ENCODE results near the gene PI4KB.
"Not testable (repeated sequence)": the region's sequence is repeated elsewhere in the genome, so short reads cannot be mapped to it uniquely, and the experiment has no call there.

Gene PI4KB

DNA sequence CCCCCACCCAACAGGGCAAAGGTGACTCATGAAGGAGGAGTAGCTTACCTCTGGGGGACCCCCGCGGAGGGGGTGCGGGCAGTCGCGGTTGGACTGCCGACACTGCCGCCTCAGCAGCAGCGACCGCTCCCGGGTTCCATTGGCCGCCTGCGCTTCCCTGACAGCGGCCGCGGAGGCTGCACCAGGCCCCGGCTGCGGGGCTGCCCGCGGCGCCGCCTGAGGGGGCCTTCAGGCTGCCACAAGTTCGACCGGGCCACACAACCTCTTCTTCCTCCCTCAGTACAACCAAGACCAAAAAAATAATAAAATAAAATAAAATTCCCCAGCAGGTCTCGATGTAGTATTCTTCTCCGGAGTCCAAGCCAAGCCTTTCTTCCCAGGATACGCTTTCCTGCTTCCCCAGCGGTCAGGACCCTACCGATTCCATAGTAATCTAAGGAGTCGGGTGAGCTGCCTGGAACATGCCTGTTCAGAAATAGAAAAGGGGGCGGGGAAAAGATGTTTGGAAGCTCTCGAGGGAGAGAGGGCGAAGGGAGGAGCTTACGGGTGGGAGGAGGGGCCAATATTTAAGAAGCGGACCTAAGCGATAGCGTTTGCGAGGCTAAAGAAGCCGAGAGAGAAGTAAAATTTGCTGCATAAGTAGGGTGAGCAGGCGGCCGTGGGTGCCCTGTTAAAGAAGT lies at the start of gene PI4KB:
TSS of gene PI4KB (minus strand) at position 194 of the 680 bp plus-strand sequence. CDS start 10,935 bp downstream, outside the sequence.
- DNase-seq (ENCODE audit: low read depth) = peak; percentile 96

- DNase-seq (ENCODE audit: low read depth) = no peak
Observed at GRCh38 chr1:151373196-151373595, 46.0 kb upstream of the PI4KB start.

- peak; percentile 57 for DNase-seq (ENCODE audit: low read depth)
Observed at GRCh38 chr1:151372058-151372934, 45.1 kb upstream of the PI4KB start, which contains the start of gene SELENBP1. SELENBP1 (minus strand) TSS chr1:151372705; CDS start chr1:151372641, 64 bp downstream.

- DNase-seq (ENCODE audit: low read depth) = peak; percentile 25
Observed at GRCh38 chr1:151371370-151372057, 44.3 kb upstream of the PI4KB start.

- no peak for DNase-seq (ENCODE audit: low read depth)
Observed at GRCh38 chr1:151370211-151370911, 43.1 kb upstream of the PI4KB start.

GRCh38 chr1:151369621-151370048 lies 42.4 kb upstream of the PI4KB start:
- no peak for DNase-seq (ENCODE audit: low read depth)

DNA sequence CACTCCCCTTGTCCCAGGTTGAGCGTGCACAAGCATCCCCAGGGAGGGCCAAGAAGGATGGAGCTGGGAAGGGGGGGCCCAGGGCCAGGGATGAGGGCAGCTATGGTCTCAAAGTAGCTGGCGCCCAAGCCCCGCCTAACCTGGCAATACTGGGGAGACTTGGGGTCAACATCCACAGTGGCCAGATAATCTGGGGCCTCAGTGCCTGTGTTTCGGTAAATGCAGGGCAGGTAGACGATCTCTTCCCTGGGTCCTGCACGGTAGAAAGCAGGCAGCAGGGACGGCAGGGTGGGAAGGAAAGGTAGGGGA lies 42.0 kb upstream of the PI4KB start:
- no peak for DNase-seq (ENCODE audit: low read depth)

- DNase-seq (ENCODE audit: low read depth) = no peak
Observed at GRCh38 chr1:151368393-151369301, 41.4 kb upstream of the PI4KB start.

DNA sequence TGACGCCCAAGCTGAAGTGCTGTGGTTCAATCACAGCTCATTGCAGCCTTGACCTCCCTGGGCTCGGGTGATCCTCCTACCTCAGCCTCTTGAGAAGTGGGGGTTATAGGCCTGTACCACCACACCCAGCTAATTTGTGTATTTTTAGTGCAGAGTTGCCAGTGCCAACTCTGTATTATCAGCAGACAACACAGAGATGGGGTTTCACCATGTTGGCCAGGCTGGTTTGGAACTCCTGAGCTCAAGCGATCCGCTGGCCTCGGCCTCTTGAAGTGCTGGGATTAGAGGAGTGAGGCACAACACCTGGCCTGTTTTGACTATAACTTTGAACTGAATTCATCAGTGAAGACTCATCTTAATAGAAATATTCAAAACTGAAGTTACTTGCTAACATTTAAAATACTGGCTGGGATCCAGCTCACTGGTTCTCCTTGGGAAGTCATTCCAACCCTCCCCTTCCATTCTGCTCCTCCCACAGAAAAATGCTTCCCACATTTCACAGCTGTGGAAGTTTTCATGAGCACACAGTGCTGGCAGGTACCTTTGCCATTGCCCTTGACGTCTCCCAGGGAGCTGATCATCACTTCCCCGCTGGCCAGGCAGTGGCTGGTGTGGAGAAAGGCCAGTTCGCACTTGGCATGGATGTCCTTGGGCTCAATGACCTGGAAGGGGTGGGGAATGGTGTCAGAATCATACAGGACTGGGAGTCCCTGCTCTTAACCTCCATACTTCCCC lies 40.6 kb upstream of the PI4KB start:
- no peak for DNase-seq (ENCODE audit: low read depth)

- DNase-seq (ENCODE audit: low read depth) = no peak
Observed at GRCh38 chr1:151364996-151365395, 37.8 kb upstream of the PI4KB start.

GRCh38 chr1:151362308-151363155 lies 35.3 kb upstream of the PI4KB start:
- no peak for DNase-seq (ENCODE audit: low read depth)

DNA sequence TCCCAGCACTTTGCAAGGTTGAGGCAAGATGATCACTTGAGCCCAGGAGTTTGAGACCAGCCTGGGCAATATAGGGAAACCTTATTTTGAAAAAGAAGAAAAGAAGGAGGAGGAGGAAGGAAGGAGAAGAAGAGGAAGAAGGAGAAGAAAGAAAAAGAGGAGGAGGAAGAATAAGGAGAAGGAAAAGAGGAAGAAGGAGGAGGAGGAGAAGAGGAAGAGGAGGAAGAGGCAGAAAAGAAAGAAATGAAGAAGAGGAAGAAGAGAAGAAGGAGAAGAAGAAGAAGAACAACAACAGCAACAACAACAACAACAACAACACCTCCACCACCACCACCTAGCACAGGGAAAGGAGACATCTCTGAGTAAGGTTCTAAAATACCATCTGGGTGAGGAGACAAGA lies 34.7 kb upstream of the PI4KB start:
- DNase-seq (ENCODE audit: low read depth) = no peak

- no peak for DNase-seq (ENCODE audit: low read depth)
Observed at GRCh38 chr1:151356696-151357095, 29.5 kb upstream of the PI4KB start.

GRCh38 chr1:151352021-151352718 lies 25.0 kb upstream of the PI4KB start:
- no peak for DNase-seq (ENCODE audit: low read depth)

DNA sequence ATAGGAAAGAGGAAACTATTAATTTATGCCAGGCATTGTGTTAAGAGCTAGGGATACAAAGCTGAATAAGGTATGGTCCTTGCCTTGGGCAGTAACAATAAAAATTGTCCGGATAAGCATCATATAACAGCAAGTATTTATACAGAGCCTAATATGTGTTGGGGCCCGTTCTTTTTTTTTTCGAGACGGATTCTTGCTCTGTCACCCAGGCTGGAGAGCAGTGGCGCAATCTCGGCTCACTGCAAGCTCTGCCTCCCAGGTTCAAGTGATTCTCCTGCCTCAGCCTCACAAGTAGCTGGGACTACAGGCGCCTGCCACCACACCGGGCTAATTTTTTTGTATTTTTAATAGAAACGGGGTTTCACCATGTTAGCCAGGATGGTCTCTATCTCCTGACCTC lies 23.1 kb upstream of the PI4KB start:
- not testable (repeated sequence) for DNase-seq (ENCODE audit: low read depth)

- no peak for DNase-seq (ENCODE audit: low read depth)
Observed at GRCh38 chr1:151347523-151348246, 20.5 kb upstream of the PI4KB start.

DNA sequence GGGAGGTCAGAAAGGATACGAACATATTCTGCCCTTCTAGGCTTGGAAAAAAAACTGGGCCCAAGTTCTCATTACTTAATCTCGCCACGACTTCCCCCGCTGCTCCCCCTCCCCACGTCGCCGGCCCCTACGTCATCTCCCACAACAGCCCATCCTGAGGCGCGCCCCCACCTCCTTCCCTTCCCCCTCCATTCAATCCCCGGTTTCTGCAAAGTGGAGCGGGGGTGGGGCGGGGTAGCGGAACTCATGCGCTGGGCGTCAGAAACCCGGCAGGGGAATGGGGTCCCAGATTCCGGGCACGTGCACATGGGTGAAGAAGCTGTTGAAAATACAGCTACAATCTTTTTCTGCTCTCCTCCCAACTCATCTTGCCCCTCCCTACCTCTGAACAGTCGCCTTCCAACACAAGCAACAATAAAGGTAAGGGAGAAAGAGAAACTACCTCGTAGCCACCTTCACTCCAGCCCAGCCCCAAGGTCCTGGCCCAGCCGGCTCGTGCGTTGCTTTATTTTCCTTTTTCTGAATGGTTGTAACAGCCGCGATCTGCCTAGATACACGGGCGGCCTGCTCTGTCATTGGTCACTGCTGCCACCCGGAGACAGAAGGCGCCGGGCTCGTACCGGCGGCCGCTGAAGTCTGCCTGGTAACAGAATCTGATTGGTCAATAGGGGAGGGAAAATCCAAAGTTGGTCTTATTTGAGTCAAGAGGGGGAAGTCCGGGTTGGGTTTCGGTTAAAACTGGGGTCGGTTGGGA lies 19.7 kb upstream of the PI4KB start, which contains the start of gene RFX5:
TSS of gene RFX5 (minus strand) at position 484 of the 754 bp plus-strand sequence. CDS start 932 bp downstream, outside the sequence.
- peak; percentile 87 for DNase-seq (ENCODE audit: low read depth)
